Measurements from ENCODE around the gene SLC34A3. TPM values are rescaled to one million over a fixed set of nuclear protein-coding genes. Genes with fewer than 3 reads are reported as not detected.

The SLC34A3 gene
- total RNA-seq, 2 donors from 2014 or later: not detected

- Mint-ChIP-seq H3K27me3 (no peaks in the 10 kb centered on the region), H3K9me3 (no peaks in the 10 kb centered on the region), H3K27ac (no peak overlapping the region), H3K4me1 (ENCODE audit: low read depth in 2 of 2) (peaks cover 9 to 11% of the 10 kb centered on the region in 2 donors), H3K4me3 (no peak overlapping the region), H3K36me3 (peaks cover 8% of the 10 kb centered on the region)
- ATAC-seq (no peak), DNase-seq (ENCODE audit: low spot score) (no peak)
Measured at GRCh38 chr9:137266585-137267453, 36.1 kb downstream of the SLC34A3 start.

- no peak overlapping the region for H3K4me3 Mint-ChIP-seq
- H3K4me1 Mint-ChIP-seq (ENCODE audit: low read depth in 2 of 2): peaks cover 9 to 11% of the 10 kb centered on the region in 2 donors
- no peak overlapping the region for H3K27ac Mint-ChIP-seq
- no peak for DNase-seq (ENCODE audit: low spot score)
- no peak for ATAC-seq
- peaks cover 7% of the 10 kb centered on the region for H3K36me3 Mint-ChIP-seq
- H3K27me3 Mint-ChIP-seq: no peaks in the 10 kb centered on the region
- no peaks in the 10 kb centered on the region for H3K9me3 Mint-ChIP-seq
Measured at GRCh38 chr9:137267933-137268355, 37.2 kb downstream of the SLC34A3 start.

- DNase-seq (ENCODE audit: low spot score): no peak
- H3K27ac Mint-ChIP-seq: peak overlapping the region in 1 of 2 donors; percentile 4
- H3K4me1 Mint-ChIP-seq (ENCODE audit: low read depth in 2 of 2): peaks cover 9 to 11% of the 10 kb centered on the region in 2 donors
- no peaks in the 10 kb centered on the region for H3K9me3 Mint-ChIP-seq
- H3K4me3 Mint-ChIP-seq: no peak overlapping the region
- peaks cover 7% of the 10 kb centered on the region for H3K36me3 Mint-ChIP-seq
- no peaks in the 10 kb centered on the region for H3K27me3 Mint-ChIP-seq
- ATAC-seq: no peak
Measured at GRCh38 chr9:137268538-137269201, 38.0 kb downstream of the SLC34A3 start.

- no peak for DNase-seq (ENCODE audit: low spot score)
- Mint-ChIP-seq H3K36me3 (peaks cover 7% of the 10 kb centered on the region), H3K27me3 (no peaks in the 10 kb centered on the region), H3K9me3 (no peaks in the 10 kb centered on the region), H3K27ac (no peak overlapping the region), H3K4me3 (no peak overlapping the region), H3K4me1 (ENCODE audit: low read depth in 2 of 2) (peaks cover 9 to 11% of the 10 kb centered on the region in 2 donors)
- no peak for ATAC-seq
Measured at GRCh38 chr9:137269231-137269772, 38.6 kb downstream of the SLC34A3 start.

- Mint-ChIP-seq H3K36me3 (peaks cover 7% of the 10 kb centered on the region), H3K27me3 (no peaks in the 10 kb centered on the region), H3K9me3 (no peaks in the 10 kb centered on the region), H3K4me3 (no peak overlapping the region), H3K27ac (no peak overlapping the region), H3K4me1 (ENCODE audit: low read depth in 2 of 2) (peaks cover 16 to 22% of the 10 kb centered on the region in 2 donors)
- no peak for DNase-seq (ENCODE audit: low spot score)
- peak in 1 of 2 donors; percentile 15 for ATAC-seq
Measured at GRCh38 chr9:137270929-137271695, 40.4 kb downstream of the SLC34A3 start.

GRCh38 chr9:137271696-137272076 is 41.0 kb downstream of the SLC34A3 start:
- H3K27ac Mint-ChIP-seq: no peak overlapping the region
- peaks cover 18 to 24% of the 10 kb centered on the region in 2 donors for H3K4me1 Mint-ChIP-seq (ENCODE audit: low read depth in 2 of 2)
- H3K9me3 Mint-ChIP-seq: no peaks in the 10 kb centered on the region
- peaks cover 7% of the 10 kb centered on the region for H3K36me3 Mint-ChIP-seq
- H3K4me3 Mint-ChIP-seq: no peak overlapping the region
- DNase-seq (ENCODE audit: low spot score): no peak
- no peak for ATAC-seq
- no peaks in the 10 kb centered on the region for H3K27me3 Mint-ChIP-seq

GRCh38 chr9:137272241-137273094 is 41.8 kb downstream of the SLC34A3 start:
- Mint-ChIP-seq H3K9me3 (no peaks in the 10 kb centered on the region), H3K4me1 (ENCODE audit: low read depth in 2 of 2) (peaks cover 22 to 28% of the 10 kb centered on the region in 2 donors), H3K36me3 (peaks cover 7% of the 10 kb centered on the region), H3K4me3 (no peak overlapping the region), H3K27ac (no peak overlapping the region), H3K27me3 (no peaks in the 10 kb centered on the region)
- no peak for DNase-seq (ENCODE audit: low spot score)
- peak in 1 of 2 donors; percentile 1 for ATAC-seq

- no peaks in the 10 kb centered on the region for H3K27me3 Mint-ChIP-seq
- no peak for ATAC-seq
Measured at GRCh38 chr9:137273095-137273490, 42.4 kb downstream of the SLC34A3 start.

GRCh38 chr9:137273611-137274320 is 43.1 kb downstream of the SLC34A3 start:
- Mint-ChIP-seq H3K27ac (no peak overlapping the region), H3K4me1 (ENCODE audit: low read depth in 2 of 2) (peaks cover 16 to 25% of the 10 kb centered on the region in 2 donors), H3K27me3 (no peaks in the 10 kb centered on the region), H3K36me3 (peaks cover 2% of the 10 kb centered on the region), H3K4me3 (no peak overlapping the region), H3K9me3 (no peaks in the 10 kb centered on the region)
- no peak for DNase-seq (ENCODE audit: low spot score)
- no peak for ATAC-seq

More at GRCh38 chr9:137273095-137273490, 42.4 kb downstream of the SLC34A3 start:
- Mint-ChIP-seq H3K9me3 (no peaks in the 10 kb centered on the region), H3K4me3 (no peak overlapping the region), H3K36me3 (peaks cover 7% of the 10 kb centered on the region), H3K4me1 (ENCODE audit: low read depth in 2 of 2) (peaks cover 22 to 28% of the 10 kb centered on the region in 2 donors), H3K27ac (no peak overlapping the region)
- DNase-seq (ENCODE audit: low spot score): no peak

- no peaks in the 10 kb centered on the region for H3K9me3 Mint-ChIP-seq
- no peak for ATAC-seq
- peaks cover 15 to 22% of the 10 kb centered on the region in 2 donors for H3K4me1 Mint-ChIP-seq (ENCODE audit: low read depth in 2 of 2)
- no peaks in the 10 kb centered on the region for H3K27me3 Mint-ChIP-seq
- H3K27ac Mint-ChIP-seq: peak overlapping the region; percentile 46 to 63
- DNase-seq (ENCODE audit: low spot score): no peak
- H3K4me3 Mint-ChIP-seq: peak overlapping the region; percentile 34
- H3K36me3 Mint-ChIP-seq: no peaks in the 10 kb centered on the region
Measured at GRCh38 chr9:137275203-137275587, 44.5 kb downstream of the SLC34A3 start.

GRCh38 chr9:137275588-137276472 is 45.1 kb downstream of the SLC34A3 start:
- H3K9me3 Mint-ChIP-seq: no peaks in the 10 kb centered on the region
- H3K27ac Mint-ChIP-seq: peak overlapping the region; percentile 46 to 63
- H3K36me3 Mint-ChIP-seq: no peaks in the 10 kb centered on the region
- peak overlapping the region; percentile 34 for H3K4me3 Mint-ChIP-seq
- H3K27me3 Mint-ChIP-seq: no peaks in the 10 kb centered on the region
- DNase-seq (ENCODE audit: low spot score) (no peak), ATAC-seq (no peak)
- H3K4me1 Mint-ChIP-seq (ENCODE audit: low read depth in 2 of 2): peaks cover 15 to 22% of the 10 kb centered on the region in 2 donors

Data from natural killer cell treated with Interleukin-12 subunit alpha and Interleukin-12 subunit beta and Interleukin-15 and Interleukin-18, amount 100 ng/mL, for 72 hours (primary cell).